ENCODE results near the gene PDE6B. TPM values are rescaled to one million over a fixed set of nuclear protein-coding genes. Genes with fewer than 3 reads are reported as not detected.

PDE6B gene
- total and polyA plus RNA-seq, 2 experiments from 2014 or later, result 3.4 to 5.0 TPM

DNA sequence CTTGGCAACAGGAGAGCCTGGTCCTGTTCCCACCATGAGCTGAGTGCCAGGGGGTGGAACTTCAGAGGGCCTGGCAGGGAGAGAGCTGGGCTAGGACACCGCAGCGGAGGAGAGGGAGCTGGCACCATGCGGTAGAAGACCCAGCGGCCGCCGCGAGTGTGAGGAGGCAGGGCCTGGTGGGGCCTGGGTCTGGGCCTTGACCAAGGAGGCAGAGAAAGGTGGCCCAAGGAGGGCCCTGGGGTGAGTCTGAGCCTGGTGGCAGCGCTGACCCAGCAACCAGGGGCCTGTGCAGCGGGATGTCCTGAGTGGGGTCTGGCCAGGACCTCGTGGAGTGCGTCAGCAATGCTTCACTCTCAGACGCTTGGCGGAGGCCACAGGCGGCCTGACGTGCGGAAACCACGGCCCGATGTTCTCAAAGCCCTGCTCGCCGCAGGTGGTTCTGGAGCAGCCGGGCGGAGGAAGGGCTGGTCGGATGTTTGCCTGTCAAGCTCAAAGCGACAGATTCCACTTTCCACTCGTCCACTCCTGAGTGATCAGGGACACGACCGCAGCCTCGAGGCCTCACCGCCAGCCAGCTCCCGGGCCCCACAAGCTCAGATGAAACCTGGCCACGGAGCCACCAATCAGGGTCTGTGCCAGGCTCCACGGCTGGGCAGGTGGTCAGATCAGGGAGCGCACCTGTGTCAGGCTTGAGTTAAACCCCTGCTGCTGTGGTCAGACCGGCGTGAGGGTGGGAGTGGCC lies 27.9 kb downstream of the PDE6B start:
- no peak for TF ChIP-seq EZH2 (IDR thresholded peaks at IDR 0.05; ENCODE audit: low read depth, unreplicated experiment)
- no peak for TF ChIP-seq ZNF114 (CRISPR knock-in tag; IDR thresholded peaks at IDR 0.05)
- TF ChIP-seq, protein P1, sequence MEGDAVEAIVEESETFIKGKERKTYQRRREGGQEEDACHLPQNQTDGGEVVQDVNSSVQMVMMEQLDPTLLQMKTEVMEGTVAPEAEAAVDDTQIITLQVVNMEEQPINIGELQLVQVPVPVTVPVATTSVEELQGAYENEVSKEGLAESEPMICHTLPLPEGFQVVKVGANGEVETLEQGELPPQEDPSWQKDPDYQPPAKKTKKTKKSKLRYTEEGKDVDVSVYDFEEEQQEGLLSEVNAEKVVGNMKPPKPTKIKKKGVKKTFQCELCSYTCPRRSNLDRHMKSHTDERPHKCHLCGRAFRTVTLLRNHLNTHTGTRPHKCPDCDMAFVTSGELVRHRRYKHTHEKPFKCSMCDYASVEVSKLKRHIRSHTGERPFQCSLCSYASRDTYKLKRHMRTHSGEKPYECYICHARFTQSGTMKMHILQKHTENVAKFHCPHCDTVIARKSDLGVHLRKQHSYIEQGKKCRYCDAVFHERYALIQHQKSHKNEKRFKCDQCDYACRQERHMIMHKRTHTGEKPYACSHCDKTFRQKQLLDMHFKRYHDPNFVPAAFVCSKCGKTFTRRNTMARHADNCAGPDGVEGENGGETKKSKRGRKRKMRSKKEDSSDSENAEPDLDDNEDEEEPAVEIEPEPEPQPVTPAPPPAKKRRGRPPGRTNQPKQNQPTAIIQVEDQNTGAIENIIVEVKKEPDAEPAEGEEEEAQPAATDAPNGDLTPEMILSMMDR (conservative IDR thresholded peaks at IDR 0.05; ENCODE audit: low read depth in 2 of 2), result no peak
- TF ChIP-seq JUNB (IDR thresholded peaks at IDR 0.05; ENCODE audit: unreplicated experiment), result no peak
- TF ChIP-seq CREB1 (CRISPR knock-in tag; IDR thresholded peaks at IDR 0.05; ENCODE audit: low read depth), result no peak
- TF ChIP-seq POLR2AphosphoS5 (IDR thresholded peaks at IDR 0.05; ENCODE audit: low read depth), result no peak
- TF ChIP-seq, protein P2, sequence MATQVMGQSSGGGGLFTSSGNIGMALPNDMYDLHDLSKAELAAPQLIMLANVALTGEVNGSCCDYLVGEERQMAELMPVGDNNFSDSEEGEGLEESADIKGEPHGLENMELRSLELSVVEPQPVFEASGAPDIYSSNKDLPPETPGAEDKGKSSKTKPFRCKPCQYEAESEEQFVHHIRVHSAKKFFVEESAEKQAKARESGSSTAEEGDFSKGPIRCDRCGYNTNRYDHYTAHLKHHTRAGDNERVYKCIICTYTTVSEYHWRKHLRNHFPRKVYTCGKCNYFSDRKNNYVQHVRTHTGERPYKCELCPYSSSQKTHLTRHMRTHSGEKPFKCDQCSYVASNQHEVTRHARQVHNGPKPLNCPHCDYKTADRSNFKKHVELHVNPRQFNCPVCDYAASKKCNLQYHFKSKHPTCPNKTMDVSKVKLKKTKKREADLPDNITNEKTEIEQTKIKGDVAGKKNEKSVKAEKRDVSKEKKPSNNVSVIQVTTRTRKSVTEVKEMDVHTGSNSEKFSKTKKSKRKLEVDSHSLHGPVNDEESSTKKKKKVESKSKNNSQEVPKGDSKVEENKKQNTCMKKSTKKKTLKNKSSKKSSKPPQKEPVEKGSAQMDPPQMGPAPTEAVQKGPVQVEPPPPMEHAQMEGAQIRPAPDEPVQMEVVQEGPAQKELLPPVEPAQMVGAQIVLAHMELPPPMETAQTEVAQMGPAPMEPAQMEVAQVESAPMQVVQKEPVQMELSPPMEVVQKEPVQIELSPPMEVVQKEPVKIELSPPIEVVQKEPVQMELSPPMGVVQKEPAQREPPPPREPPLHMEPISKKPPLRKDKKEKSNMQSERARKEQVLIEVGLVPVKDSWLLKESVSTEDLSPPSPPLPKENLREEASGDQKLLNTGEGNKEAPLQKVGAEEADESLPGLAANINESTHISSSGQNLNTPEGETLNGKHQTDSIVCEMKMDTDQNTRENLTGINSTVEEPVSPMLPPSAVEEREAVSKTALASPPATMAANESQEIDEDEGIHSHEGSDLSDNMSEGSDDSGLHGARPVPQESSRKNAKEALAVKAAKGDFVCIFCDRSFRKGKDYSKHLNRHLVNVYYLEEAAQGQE (IDR thresholded peaks at IDR 0.05; ENCODE audit: unreplicated experiment), result no peak
- TF ChIP-seq, protein P3, sequence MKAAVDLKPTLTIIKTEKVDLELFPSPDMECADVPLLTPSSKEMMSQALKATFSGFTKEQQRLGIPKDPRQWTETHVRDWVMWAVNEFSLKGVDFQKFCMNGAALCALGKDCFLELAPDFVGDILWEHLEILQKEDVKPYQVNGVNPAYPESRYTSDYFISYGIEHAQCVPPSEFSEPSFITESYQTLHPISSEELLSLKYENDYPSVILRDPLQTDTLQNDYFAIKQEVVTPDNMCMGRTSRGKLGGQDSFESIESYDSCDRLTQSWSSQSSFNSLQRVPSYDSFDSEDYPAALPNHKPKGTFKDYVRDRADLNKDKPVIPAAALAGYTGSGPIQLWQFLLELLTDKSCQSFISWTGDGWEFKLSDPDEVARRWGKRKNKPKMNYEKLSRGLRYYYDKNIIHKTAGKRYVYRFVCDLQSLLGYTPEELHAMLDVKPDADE (IDR thresholded peaks at IDR 0.05), result no peak
- no peak for TF ChIP-seq STAT1 (IDR thresholded peaks at IDR 0.05; ENCODE audit: unreplicated experiment)
- TF ChIP-seq NANOG (IDR thresholded peaks at IDR 0.05; ENCODE audit: borderline replicate concordance), result no peak
- ATAC-seq, result no peak
- no peak overlapping the region for H3K27ac Mint-ChIP-seq
- DNase-seq (ENCODE audit: low spot score), result no peak
- H3K79me2 ChIP-seq (replicated peaks; ENCODE audit: insufficient read depth), result no peaks in the 10 kb centered on the region
- no peaks in the 10 kb centered on the region for H3K27me3 ChIP-seq (ENCODE audit: insufficient read depth)
- no peaks in the 10 kb centered on the region; the same call in 2 of the 3 replicates for H3K36me3 Mint-ChIP-seq (ENCODE audit: low read depth)
- peaks cover 9% of the 10 kb centered on the region for H3K4me1 Mint-ChIP-seq
- no peak overlapping the region for H3K4me3 Mint-ChIP-seq
- H3K27ac ChIP-seq (ENCODE audit: low read depth), result no peak overlapping the region
- H3K4me1 ChIP-seq (ENCODE audit: insufficient read depth), result no peaks in the 10 kb centered on the region
- H3K4me2 ChIP-seq, result no peak overlapping the region
- H3K9me2 ChIP-seq (ENCODE audit: insufficient read depth), result no peaks in the 10 kb centered on the region
- H3K36me3 ChIP-seq (ENCODE audit: insufficient read depth), result no peaks in the 10 kb centered on the region
- H3K9me3 Mint-ChIP-seq, result no peaks in the 10 kb centered on the region
- H3K27me3 Mint-ChIP-seq (ENCODE audit: insufficient read depth, low read depth, poor library complexity), result peaks cover 20% of the 10 kb centered on the region
- no peaks in the 10 kb centered on the region for H4K20me1 ChIP-seq (replicated peaks; ENCODE audit: insufficient read depth)
- H2AFZ ChIP-seq, result no peak overlapping the region
- no peak overlapping the region for H3K4me3 ChIP-seq
- no peaks in the 10 kb centered on the region for H3F3A ChIP-seq (replicated peaks; ENCODE audit: low read depth)

Measured in GM23338 (cell line).